Measurements from ENCODE around the gene RNF144A. TPM values are rescaled to one million over a fixed set of nuclear protein-coding genes. Genes with fewer than 3 reads are reported as not detected.

The RNF144A gene
- total RNA-seq, 1 experiment from 2014 or later: 9.5 TPM

DNA sequence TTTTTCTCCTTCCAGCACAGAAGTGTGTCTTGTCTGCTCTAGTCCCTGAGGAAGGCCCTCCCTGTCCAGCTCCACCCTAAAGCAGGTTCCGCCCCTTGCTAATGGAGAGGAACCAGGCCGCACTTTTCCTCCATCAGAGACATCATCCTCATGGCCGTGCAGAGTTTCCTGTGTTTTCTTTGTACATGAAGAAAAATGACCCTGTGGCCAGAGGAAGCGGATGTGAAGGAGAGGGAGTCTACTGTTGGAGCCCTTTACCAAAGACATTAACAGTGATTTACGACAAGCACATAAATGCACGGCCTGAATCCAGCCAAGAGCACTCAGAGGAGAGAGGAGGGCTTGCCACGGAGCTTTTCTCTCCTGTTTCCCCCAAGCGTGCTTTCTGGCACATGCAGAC lies 109.5 kb downstream of the RNF144A start:
- H3K27me3 ChIP-seq (ENCODE audit: low read length): no peaks in the 10 kb centered on the region
- H3K36me3 ChIP-seq (ENCODE audit: low read depth, low read length): no peaks in the 10 kb centered on the region
- H3K9me2 ChIP-seq (replicated peaks; ENCODE audit: low read length): no peaks in the 10 kb centered on the region
- H3K4me2 ChIP-seq (ENCODE audit: low read length): no peak overlapping the region
- ChIA-PET CTCF (no interaction called here), POLR2A (ENCODE audit: unreplicated experiment) (no interaction called here)
- intact Hi-C loops (cut with micrococcal nuclease): no loop called here
- DNase-seq (no peak), ATAC-seq (no peak)
- no TSS peak for BruUV-seq (replicated peaks)
- peaks cover 6% of the 10 kb centered on the region for H3K4me1 ChIP-seq (ENCODE audit: insufficient read depth, low read length)
- no peak overlapping the region for H3K4me3 ChIP-seq (ENCODE audit: low read length)
- no peaks in the 10 kb centered on the region for H3F3A ChIP-seq (ENCODE audit: low read length, unreplicated experiment)
- no peaks in the 10 kb centered on the region for H4K20me1 ChIP-seq (ENCODE audit: low read length)
- no peaks in the 10 kb centered on the region for H3K79me2 ChIP-seq (ENCODE audit: low read length)
- no peak for TF ChIP-seq EZH2 (IDR thresholded peaks at IDR 0.05; ENCODE audit: low read length, unreplicated experiment)
- H3K9ac ChIP-seq (ENCODE audit: low read length): no peak overlapping the region
- no peak overlapping the region for H3K27ac ChIP-seq (ENCODE audit: low read length)
- no peaks in the 10 kb centered on the region for H3K9me3 ChIP-seq (ENCODE audit: low read length)
- no peak overlapping the region for H2AFZ ChIP-seq (ENCODE audit: low read length)

DNA sequence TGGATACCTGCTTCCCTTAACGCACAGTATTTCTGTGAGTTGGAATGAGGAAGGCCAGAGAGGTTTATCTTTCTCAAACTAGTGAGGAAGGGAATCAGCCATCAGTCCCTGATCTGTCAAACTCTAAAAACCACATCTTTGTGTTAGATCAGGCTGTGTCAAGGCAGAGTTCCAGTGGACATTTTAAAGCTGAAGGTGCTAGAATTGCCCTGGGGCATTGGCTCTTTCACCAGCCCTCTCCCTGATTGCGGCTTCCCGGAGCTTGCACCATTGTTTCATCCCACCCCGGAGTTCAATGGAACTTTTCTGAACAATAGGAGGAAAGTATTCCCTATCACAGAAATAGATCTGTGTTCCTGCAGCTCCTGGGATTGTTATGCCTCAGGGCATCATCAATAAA lies 110.2 kb downstream of the RNF144A start:
- Histone ChIP-seq H3K27me3 (ENCODE audit: low read length) (no peaks in the 10 kb centered on the region), H3K4me2 (ENCODE audit: low read length) (no peak overlapping the region), H3K9me2 (replicated peaks; ENCODE audit: low read length) (no peaks in the 10 kb centered on the region), H4K20me1 (ENCODE audit: low read length) (no peaks in the 10 kb centered on the region), H3K9me3 (ENCODE audit: low read length) (no peaks in the 10 kb centered on the region), H2AFZ (ENCODE audit: low read length) (no peak overlapping the region), H3K27ac (ENCODE audit: low read length) (no peak overlapping the region), H3F3A (ENCODE audit: low read length, unreplicated experiment) (no peaks in the 10 kb centered on the region), H3K4me3 (ENCODE audit: low read length) (no peak overlapping the region), H3K79me2 (ENCODE audit: low read length) (no peaks in the 10 kb centered on the region), H3K4me1 (ENCODE audit: insufficient read depth, low read length) (peaks cover 10% of the 10 kb centered on the region), H3K36me3 (ENCODE audit: low read depth, low read length) (no peaks in the 10 kb centered on the region), H3K9ac (ENCODE audit: low read length) (no peak overlapping the region)
- intact Hi-C loops (cut with micrococcal nuclease): no loop called here
- CTCF ChIA-PET: no interaction called here
- POLR2A ChIA-PET (ENCODE audit: unreplicated experiment): no interaction called here
- no TSS peak for BruUV-seq (replicated peaks)
- ATAC-seq (no peak), DNase-seq (no peak)
- no peak for TF ChIP-seq EZH2 (IDR thresholded peaks at IDR 0.05; ENCODE audit: low read length, unreplicated experiment)
- TF ChIP-seq, protein P1, sequence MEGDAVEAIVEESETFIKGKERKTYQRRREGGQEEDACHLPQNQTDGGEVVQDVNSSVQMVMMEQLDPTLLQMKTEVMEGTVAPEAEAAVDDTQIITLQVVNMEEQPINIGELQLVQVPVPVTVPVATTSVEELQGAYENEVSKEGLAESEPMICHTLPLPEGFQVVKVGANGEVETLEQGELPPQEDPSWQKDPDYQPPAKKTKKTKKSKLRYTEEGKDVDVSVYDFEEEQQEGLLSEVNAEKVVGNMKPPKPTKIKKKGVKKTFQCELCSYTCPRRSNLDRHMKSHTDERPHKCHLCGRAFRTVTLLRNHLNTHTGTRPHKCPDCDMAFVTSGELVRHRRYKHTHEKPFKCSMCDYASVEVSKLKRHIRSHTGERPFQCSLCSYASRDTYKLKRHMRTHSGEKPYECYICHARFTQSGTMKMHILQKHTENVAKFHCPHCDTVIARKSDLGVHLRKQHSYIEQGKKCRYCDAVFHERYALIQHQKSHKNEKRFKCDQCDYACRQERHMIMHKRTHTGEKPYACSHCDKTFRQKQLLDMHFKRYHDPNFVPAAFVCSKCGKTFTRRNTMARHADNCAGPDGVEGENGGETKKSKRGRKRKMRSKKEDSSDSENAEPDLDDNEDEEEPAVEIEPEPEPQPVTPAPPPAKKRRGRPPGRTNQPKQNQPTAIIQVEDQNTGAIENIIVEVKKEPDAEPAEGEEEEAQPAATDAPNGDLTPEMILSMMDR (conservative IDR thresholded peaks at IDR 0.05; ENCODE audit: low read depth, low read length): no peak
- no peak for TF ChIP-seq EZH2phosphoT487 (IDR thresholded peaks at IDR 0.05; ENCODE audit: borderline replicate concordance, low read length)

DNA sequence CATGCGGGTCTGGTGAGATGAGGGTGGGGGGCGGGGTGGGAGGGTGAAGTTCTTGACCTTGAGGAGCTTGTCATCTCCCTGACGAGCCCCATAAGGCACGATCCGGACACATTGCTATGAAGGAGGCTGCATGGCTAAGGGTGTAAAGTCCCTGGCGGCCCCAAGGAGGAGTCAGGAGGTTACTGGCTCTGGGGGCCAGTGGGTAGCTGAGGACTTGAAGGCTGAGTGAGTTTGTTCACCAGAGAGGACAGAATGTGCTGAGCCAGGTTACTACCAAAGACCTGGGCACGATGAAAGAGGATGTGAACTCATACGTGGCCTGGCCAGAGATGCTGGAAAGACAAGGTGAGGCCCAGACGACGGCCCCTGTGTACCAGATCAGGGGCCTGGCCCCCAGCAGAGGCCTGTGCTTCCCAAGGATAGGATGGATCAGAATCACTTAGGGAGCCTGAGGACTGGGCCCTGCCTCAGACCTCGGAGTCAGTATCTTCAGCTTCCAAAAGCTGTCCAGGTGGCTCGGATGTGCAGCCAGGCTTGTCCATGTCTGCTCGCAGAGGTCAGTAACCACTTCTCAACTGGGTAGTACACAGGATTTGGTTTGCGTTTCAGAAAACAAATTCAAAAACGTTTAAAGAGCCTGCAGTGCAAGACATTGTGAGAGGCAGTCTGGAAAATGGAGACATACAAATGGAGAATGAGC lies 110.9 kb downstream of the RNF144A start:
- H3K4me3 ChIP-seq (ENCODE audit: low read length): no peak overlapping the region
- DNase-seq (no peak), ATAC-seq (no peak)
- POLR2A ChIA-PET (ENCODE audit: unreplicated experiment): no interaction called here
- no peaks in the 10 kb centered on the region for H3K9me2 ChIP-seq (replicated peaks; ENCODE audit: low read length)
- CTCF ChIA-PET: interaction anchor here (0.6 kb wide), 1 partner anchor 19 kb away, joined by 5 read pairs; no protein-coding TSS in a partner anchor
- H3F3A ChIP-seq (ENCODE audit: low read length, unreplicated experiment): no peaks in the 10 kb centered on the region
- H3K4me2 ChIP-seq (ENCODE audit: low read length): no peak overlapping the region
- H3K4me1 ChIP-seq (ENCODE audit: insufficient read depth, low read length): peaks cover 16% of the 10 kb centered on the region
- no peaks in the 10 kb centered on the region for H3K27me3 ChIP-seq (ENCODE audit: low read length)
- H3K36me3 ChIP-seq (ENCODE audit: low read depth, low read length): no peaks in the 10 kb centered on the region
- H3K79me2 ChIP-seq (ENCODE audit: low read length): no peaks in the 10 kb centered on the region
- H4K20me1 ChIP-seq (ENCODE audit: low read length): no peaks in the 10 kb centered on the region
- TF ChIP-seq EZH2phosphoT487 (IDR thresholded peaks at IDR 0.05; ENCODE audit: borderline replicate concordance, low read length) (no peak), EZH2 (IDR thresholded peaks at IDR 0.05; ENCODE audit: low read length, unreplicated experiment) (no peak)
- TF ChIP-seq, protein P1 (conservative IDR thresholded peaks at IDR 0.05; ENCODE audit: low read depth, low read length): no peak
- intact Hi-C loops (cut with micrococcal nuclease): no loop called here
- H3K9me3 ChIP-seq (ENCODE audit: low read length): no peaks in the 10 kb centered on the region
- no peak overlapping the region for H2AFZ ChIP-seq (ENCODE audit: low read length)
- no TSS peak for BruUV-seq (replicated peaks)
- H3K9ac ChIP-seq (ENCODE audit: low read length): no peak overlapping the region
- no peak overlapping the region for H3K27ac ChIP-seq (ENCODE audit: low read length)
